ENCODE data around the gene LMAN2.

DNA sequence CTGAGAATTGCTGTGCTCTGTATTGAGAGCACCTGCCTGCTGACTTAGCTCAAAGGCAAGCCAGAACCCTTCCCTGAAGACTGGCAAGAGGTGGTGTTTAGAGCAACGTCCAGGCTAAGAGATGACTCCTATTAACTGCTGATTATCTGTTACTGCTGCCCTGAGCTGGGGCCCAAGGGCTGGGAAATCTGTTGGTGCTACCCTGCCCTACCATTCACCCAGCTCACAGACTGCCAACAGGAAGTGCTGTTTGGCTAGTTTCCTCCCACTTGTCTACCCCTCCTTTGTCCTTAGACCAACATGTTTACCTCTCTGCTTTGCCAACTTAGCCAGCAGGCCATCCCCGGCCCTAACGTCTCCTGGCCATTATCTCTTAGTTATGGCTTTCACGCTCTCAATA, 54.9 kb downstream of the LMAN2 start:
- TF ChIP-seq, protein P1, sequence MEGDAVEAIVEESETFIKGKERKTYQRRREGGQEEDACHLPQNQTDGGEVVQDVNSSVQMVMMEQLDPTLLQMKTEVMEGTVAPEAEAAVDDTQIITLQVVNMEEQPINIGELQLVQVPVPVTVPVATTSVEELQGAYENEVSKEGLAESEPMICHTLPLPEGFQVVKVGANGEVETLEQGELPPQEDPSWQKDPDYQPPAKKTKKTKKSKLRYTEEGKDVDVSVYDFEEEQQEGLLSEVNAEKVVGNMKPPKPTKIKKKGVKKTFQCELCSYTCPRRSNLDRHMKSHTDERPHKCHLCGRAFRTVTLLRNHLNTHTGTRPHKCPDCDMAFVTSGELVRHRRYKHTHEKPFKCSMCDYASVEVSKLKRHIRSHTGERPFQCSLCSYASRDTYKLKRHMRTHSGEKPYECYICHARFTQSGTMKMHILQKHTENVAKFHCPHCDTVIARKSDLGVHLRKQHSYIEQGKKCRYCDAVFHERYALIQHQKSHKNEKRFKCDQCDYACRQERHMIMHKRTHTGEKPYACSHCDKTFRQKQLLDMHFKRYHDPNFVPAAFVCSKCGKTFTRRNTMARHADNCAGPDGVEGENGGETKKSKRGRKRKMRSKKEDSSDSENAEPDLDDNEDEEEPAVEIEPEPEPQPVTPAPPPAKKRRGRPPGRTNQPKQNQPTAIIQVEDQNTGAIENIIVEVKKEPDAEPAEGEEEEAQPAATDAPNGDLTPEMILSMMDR (IDR thresholded peaks at IDR 0.05; ENCODE audit: low read length) = no peak
- TF ChIP-seq EZH2phosphoT487 (IDR thresholded peaks at IDR 0.05; ENCODE audit: low read length) = no peak
